Thyroid gland (tissue), 4 donors: ENCODE measurements around the gene ASCL2. TPM values are rescaled to one million over a fixed set of nuclear protein-coding genes. Genes with fewer than 3 reads are reported as not detected.
A peak's percentile ranks its signal among the peaks of the same experiment; 100 is the strongest.

Experiments used
- DNase-seq, 2 donors: peaks; one replicate each; pipeline ENCODE4 v3.0.0-alpha.2; 2019
- H3K27ac ChIP-seq, 3 donors: fragments of 200-600 bp; sonication (generic); 1 replicate in 2 of 3; 2 replicates in 1 of 3; pipeline ENCODE4 v1.5.1; 2016 to 2019; ENCODE audit warnings: mild to moderate bottlenecking in 1 of 3, moderate library complexity in 1 of 3
- H3K27me3 ChIP-seq: fragments of 200-600 bp; sonication (generic); one replicate; pipeline ENCODE4 v1.5.1; 2019
- H3K36me3 ChIP-seq, 2 donors: fragments of 200-600 bp; sonication (generic); one replicate each; pipeline ENCODE4 v1.5.1; 2016 to 2019
- H3K4me1 ChIP-seq, 2 donors: fragments of 200-600 bp; sonication (generic); one replicate each; pipeline ENCODE4 v1.5.1; 2017 to 2019
- H3K4me3 ChIP-seq, 3 donors: fragments of 200-600 bp; sonication (generic); replicated peaks in 1 of 3; 1 replicate in 2 of 3; 2 replicates in 1 of 3; pipeline ENCODE4 v1.5.1; 2016; ENCODE audit warnings: mild to moderate bottlenecking in 1 of 3
- H3K9me3 ChIP-seq: fragments of 200-600 bp; sonication (generic); one replicate; pipeline ENCODE4 v1.5.1; 2017
- POLR2A ChIP-seq, 2 donors: fragments of 450-650 bp; IDR thresholded peaks; one replicate each; pipeline ENCODE4 v1.6.1; 2017; ENCODE audit warnings: antibody characterized with exemption in 2 of 2, mild to moderate bottlenecking in 2 of 2, moderate library complexity in 1 of 2
- WGBS, 2 donors: methylation state at CpG; one replicate each; pipeline ENCODE4 v1.1.5; 2017; 5-methylcytosine and 5-hydroxymethylcytosine counted together
- intact Hi-C: fragments of 100-400 bp; cut with DNase I; formaldehyde crosslinking; loops from one replicate; pipeline ENCODE4 v1.15.1; 2023
- total RNA-seq, 4 donors: library from RNA; depleted of rRNA; stranded (reverse); fragments of >200 nt; gene quantifications; one replicate each; pipeline ENCODE4 v1.2.3, GENCODE V29; 2016
- TF ChIP-seq, protein P1 (sequence below), 6 experiments: fragments of 200-600 bp in 3 of 6; fragments of 450-650 bp in 3 of 6; sonication (generic) in 3 of 6; IDR thresholded peaks; one replicate each; pipeline ENCODE4 v1.5.1; 2016 to 2019; ENCODE audit warnings: antibody characterized with exemption in 6 of 6, mild to moderate bottlenecking in 2 of 6, inconsistent platforms in 1 of 6, moderate library complexity in 1 of 6

The ASCL2 gene
- total RNA-seq, 4 donors from 2014 or later, result 0.46 to 2.9 (median 0.66) TPM

DNA sequence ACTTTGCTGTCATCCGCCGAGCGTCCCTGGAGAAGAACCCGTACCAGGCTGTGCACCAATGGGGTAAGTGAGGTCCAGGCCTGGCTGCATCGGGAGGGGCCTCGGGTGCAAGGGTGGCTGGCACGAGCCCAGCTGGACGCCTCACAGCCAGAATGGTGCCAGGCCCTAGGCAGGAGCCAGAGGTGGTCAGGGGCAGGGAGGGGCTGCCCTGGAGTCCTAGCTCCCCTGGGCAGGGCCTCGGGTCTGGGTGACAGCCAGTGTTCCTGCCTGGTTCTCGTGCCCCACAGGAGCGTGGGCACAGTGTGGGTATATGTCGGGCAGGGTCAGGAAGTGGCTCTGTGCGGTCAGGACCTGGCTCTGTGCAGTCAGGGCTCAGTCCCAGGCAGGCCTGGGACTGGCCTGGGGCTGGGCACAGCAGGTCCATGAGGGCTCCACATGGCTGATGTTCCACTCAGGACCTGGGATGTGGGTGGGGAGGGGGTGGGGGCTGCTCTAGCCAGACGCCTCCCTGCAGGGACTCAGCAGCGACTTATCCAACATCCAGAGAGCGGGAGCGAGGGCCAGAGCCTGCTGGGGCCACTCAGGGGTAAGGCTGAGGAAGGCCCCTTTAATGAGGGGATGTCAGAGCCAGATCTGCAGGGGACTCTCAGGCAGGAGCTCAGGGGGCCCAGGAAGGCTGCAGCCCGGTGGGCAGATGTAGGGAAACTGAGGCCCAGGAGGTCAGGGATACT is 32.7 kb upstream of the ASCL2 start:
- H3K4me1 ChIP-seq, result peaks cover 10 to 41% of the 10 kb centered on the region in 2 donors
- peak; percentile 64 for DNase-seq
- TF ChIP-seq, protein P1, sequence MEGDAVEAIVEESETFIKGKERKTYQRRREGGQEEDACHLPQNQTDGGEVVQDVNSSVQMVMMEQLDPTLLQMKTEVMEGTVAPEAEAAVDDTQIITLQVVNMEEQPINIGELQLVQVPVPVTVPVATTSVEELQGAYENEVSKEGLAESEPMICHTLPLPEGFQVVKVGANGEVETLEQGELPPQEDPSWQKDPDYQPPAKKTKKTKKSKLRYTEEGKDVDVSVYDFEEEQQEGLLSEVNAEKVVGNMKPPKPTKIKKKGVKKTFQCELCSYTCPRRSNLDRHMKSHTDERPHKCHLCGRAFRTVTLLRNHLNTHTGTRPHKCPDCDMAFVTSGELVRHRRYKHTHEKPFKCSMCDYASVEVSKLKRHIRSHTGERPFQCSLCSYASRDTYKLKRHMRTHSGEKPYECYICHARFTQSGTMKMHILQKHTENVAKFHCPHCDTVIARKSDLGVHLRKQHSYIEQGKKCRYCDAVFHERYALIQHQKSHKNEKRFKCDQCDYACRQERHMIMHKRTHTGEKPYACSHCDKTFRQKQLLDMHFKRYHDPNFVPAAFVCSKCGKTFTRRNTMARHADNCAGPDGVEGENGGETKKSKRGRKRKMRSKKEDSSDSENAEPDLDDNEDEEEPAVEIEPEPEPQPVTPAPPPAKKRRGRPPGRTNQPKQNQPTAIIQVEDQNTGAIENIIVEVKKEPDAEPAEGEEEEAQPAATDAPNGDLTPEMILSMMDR (IDR thresholded peaks at IDR 0.05), result no peak
- no peak for TF ChIP-seq POLR2A (IDR thresholded peaks at IDR 0.05)
- no peaks in the 10 kb centered on the region for H3K36me3 ChIP-seq
- H3K27ac ChIP-seq, result peak overlapping the region in 2 of 3 donors; percentile 15 to 50
- H3K4me3 ChIP-seq, result no peak overlapping the region
- H3K9me3 ChIP-seq, result no peaks in the 10 kb centered on the region
- no peaks in the 10 kb centered on the region for H3K27me3 ChIP-seq
- 55 to 60% methylated on average over 8 to 11 of the region's 18 CpGs for WGBS, 2 donors
- intact Hi-C loops, result loop anchor here (5.0 to 10.0 kb wide), 2 partner anchors 224 to 592 kb away; no protein-coding TSS in a partner anchor

DNA sequence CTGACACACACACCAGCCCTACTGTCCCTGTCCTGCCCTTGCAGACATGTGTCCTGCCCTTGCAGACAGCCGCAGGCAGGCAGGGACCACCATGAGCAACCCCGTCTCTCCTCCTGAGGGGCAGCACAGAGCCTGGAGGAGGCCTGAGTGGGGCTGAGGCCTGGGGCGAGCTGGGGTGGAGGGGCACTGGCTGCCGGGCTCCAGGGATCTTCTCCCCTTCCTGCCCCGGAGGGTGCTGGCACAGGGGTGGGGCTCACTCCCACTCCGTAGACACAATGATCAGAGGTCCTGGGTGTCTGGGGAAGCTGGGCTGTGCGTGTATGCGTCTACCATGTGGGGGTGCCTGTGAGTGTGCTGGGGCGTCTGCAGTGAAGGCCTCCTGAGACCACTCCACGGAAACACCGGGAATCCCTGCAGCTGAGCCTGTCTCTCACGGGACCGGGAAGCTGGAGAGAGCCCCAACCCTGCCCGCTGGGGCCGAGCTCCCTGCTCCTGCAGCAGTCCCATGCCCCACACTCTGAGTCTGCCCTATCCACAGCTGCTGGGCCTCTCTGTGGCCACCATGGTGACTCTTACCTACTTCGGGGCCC is 32.0 kb upstream of the ASCL2 start:
- TF ChIP-seq POLR2A (IDR thresholded peaks at IDR 0.05), result no peak
- TF ChIP-seq, protein P1 (IDR thresholded peaks at IDR 0.05), result no peak
- Histone ChIP-seq H3K4me1 (peaks cover 10 to 41% of the 10 kb centered on the region in 2 donors), H3K4me3 (no peak overlapping the region), H3K27me3 (no peaks in the 10 kb centered on the region), H3K36me3 (no peaks in the 10 kb centered on the region), H3K27ac (no peak overlapping the region), H3K9me3 (no peaks in the 10 kb centered on the region)
- DNase-seq, result no peak
- intact Hi-C loops, result loop anchor here (5.0 to 10.0 kb wide), 2 partner anchors 225 to 592 kb away; no protein-coding TSS in a partner anchor
- 76 to 78% methylated on average over 7 to 16 of the region's 16 CpGs for WGBS, 2 donors

DNA sequence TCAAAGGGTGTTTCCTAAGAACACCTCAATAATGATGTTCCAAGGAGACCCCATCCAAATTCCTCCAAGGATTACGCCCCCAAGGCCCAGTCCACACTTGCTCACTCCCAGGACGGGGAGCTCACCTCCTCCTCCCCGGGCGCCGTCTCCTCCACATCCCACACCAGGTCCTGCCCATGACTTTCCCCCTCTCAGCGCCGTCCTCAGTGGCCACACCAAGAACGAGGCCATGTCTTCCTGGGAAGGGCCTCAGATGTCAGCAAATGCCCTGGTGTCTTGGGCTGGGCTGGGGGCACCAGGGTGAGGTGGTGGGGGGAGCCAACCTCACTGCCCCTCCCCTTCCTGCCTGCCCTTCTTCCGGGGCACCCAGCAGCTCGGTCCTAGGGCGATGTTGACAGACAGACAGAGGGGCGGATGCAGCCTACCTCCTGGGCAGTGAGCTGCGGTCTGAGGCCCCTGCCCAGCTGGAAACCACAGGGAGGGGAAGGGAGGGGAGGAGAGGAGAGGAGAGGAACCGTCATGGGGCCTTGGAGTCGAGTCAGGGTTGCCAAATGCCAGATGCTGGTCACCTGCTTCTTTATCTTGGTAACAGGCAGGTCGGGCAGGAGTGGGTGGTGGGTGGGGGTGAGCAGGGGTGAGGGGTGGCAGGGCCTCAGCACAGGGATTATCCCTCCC is 31.4 kb upstream of the ASCL2 start, which contains the start of the genes C11orf21 and TSPAN32:
TSS of gene C11orf21 (minus strand) at position 288 of the 675 bp plus-strand sequence. CDS start at position 178, 110 bp downstream.
TSS of gene TSPAN32 (plus strand) at position 383 of the 675 bp plus-strand sequence. CDS start at position 520, 137 bp downstream.
- Histone ChIP-seq H3K4me1 (peaks cover 7 to 36% of the 10 kb centered on the region in 2 donors), H3K9me3 (no peaks in the 10 kb centered on the region), H3K36me3 (no peaks in the 10 kb centered on the region), H3K27ac (no peak within 1 kb of the TSS), H3K4me3 (no peak within 1 kb of the TSS), H3K27me3 (no peaks in the 10 kb centered on the region)
- no peak for DNase-seq
- intact Hi-C loops, result loop anchor here (5.0 to 10.0 kb wide), 2 partner anchors 226 to 593 kb away; no protein-coding TSS in a partner anchor
- TF ChIP-seq POLR2A (IDR thresholded peaks at IDR 0.05), result no peak
- TF ChIP-seq, protein P1 (IDR thresholded peaks at IDR 0.05), result no peak
- whole genome bisulfite sequencing, 2 donors, result 71 to 75% methylated on average over 14 to 16 of the region's 16 CpGs

DNA sequence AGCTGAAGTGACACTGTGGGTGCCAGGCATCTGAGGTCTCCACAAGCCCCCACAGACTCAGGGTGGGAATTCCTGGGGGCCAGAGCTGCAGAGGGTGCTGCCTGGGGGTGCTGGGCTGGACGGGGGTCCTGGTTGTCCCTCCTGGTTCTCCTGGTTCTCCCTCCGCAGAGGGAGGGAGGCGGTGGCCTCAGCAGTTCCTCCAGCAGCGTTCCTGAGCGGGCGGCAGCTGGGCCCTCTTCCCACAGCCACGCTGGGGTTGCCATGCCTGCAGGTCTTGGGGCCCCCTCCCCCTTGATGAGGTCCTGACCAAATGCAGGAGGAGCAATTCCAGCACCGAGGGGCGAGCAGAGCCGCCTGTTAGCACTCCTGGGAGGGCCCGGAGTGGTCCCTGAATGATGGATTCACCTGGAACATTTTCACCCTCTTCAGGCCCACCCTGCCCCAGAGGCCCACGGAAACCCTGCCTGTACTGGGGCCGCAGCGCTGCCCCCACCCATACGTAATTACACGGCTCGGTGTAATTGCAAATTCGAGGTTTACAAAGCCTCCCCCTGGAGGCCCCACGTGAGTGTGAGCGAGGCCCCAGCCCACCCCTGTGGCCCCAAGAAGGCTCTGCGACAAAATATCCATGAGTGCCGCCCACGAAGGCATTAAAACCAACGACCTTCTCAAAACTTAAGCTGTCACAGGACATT is 30.7 kb upstream of the ASCL2 start:
- peaks cover 7 to 31% of the 10 kb centered on the region in 2 donors for H3K4me1 ChIP-seq
- no peak overlapping the region for H3K27ac ChIP-seq
- TF ChIP-seq, protein P1 (IDR thresholded peaks at IDR 0.05), result no peak
- TF ChIP-seq POLR2A (IDR thresholded peaks at IDR 0.05), result no peak
- intact Hi-C loops, result loop anchor here (5.0 to 10.0 kb wide), 2 partner anchors 226 to 594 kb away; no protein-coding TSS in a partner anchor
- H3K4me3 ChIP-seq, result no peak overlapping the region
- 75 to 78% methylated on average over 13 to 24 of the region's 24 CpGs for WGBS, 2 donors
- no peaks in the 10 kb centered on the region for H3K36me3 ChIP-seq
- no peaks in the 10 kb centered on the region for H3K9me3 ChIP-seq
- no peak for DNase-seq
- H3K27me3 ChIP-seq, result no peaks in the 10 kb centered on the region
